AG09309 (cell line): ENCODE measurements around the gene SLC24A3.

Source experiments
- DNase-seq: peaks from one replicate; pipeline ENCODE4 v3.0.0-alpha.2; 2010; ENCODE audit warnings: low read depth
- H3K4me3 ChIP-seq: 2 replicates; pipeline ENCODE4 v1.5.1; 2011; ENCODE audit warnings: mild to moderate bottlenecking, low read depth, low read length, moderate library complexity; ENCODE audit not compliant: control insufficient read depth
- CTCF ChIP-seq: IDR thresholded peaks from 2 replicates; pipeline ENCODE4 v1.5.1; 2011; ENCODE audit warnings: mild to moderate bottlenecking, low read depth, low read length, inconsistent platforms; ENCODE audit not compliant: insufficient read depth, control insufficient read depth; ENCODE audit errors: missing control alignments

Gene SLC24A3

DNA sequence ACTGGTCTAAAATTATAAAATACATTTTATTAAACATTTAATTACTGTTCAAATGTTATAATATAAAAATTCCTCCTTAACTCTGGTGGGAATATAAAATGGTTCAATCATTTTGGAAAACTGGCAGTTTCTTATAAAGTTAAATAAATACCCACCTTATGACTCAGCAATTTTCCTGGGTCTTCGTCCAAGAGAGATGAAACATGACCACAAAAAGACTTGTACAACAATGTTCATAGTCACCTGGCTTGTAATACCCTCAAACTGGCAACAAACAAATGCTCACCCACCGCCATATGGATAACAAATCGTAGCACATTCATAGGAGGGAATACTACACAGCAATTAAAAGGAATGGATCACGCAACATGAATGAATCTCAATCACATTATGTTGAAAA, 479.7 kb downstream of the SLC24A3 start:
- no peak for DNase-seq
- no peak for TF ChIP-seq CTCF
- H3K4me3 ChIP-seq = no peak overlapping the region

- H3K4me3 ChIP-seq = no peak overlapping the region; the same call in 1 of the 2 replicates
- TF ChIP-seq CTCF = peak; percentile 82
- DNase-seq = no peak
Observed at GRCh38 chr20:19692685-19693119, 480.3 kb downstream of the SLC24A3 start.

- no peak for DNase-seq
- no peak for TF ChIP-seq CTCF
- H3K4me3 ChIP-seq = no peak overlapping the region
Observed at GRCh38 chr20:19693508-19693907, 481.1 kb downstream of the SLC24A3 start.

- no peak overlapping the region for H3K4me3 ChIP-seq
- no peak for DNase-seq
- no peak for TF ChIP-seq CTCF
Observed at GRCh38 chr20:19695081-19695480, 482.6 kb downstream of the SLC24A3 start.

DNA sequence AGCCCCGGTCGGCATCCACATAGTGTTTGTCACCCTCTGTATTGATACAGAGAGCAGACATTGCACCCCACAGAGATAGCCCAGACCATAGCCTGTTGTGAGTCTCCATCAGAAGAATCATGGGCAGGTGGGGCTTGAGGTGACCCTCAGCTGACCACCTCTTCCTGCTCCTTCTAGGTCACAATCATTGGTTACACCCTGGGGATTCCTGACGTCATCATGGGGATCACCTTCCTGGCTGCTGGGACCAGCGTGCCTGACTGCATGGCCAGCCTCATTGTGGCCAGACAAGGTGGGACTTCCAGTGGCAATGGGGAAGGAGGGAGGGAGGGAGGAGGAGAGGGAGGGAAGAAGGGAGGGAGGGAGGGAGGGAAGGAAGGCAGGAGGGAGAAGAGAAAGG, 484.2 kb downstream of the SLC24A3 start:
- no peak for DNase-seq
- TF ChIP-seq CTCF = no peak
- no peak overlapping the region for H3K4me3 ChIP-seq

DNA sequence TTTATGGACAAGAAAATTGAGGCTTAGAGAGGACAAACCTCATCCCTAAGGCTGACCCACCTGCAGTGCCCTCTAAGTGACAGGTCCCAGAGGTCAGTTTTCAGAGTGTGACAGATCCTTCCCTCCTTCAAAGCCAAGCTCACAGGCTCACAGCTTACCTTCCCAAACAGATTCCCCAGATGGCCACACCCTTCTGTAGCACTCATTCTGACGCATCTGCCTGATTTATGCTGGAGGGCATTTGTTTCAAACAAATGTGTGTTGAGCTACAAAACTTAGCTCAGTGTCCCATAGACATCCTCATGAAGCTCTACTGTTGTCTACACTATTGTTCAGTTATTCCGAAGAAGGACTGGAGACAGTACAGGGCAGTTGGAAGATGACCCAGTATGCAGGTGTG, 485.0 kb downstream of the SLC24A3 start:
- no peak overlapping the region for H3K4me3 ChIP-seq
- no peak for TF ChIP-seq CTCF
- no peak for DNase-seq

GRCh38 chr20:19699180-19699971, 486.9 kb downstream of the SLC24A3 start:
- DNase-seq = peak; percentile 24
- no peak for TF ChIP-seq CTCF
- H3K4me3 ChIP-seq = no peak overlapping the region
